SKM-1 (cell line): ENCODE measurements around the gene GUK1.
A peak's percentile ranks its signal among the peaks of the same experiment; 100 is the strongest.
"Not testable (repeated sequence)": the region's sequence is repeated elsewhere in the genome, so short reads cannot be mapped to it uniquely, and the experiment has no call there.

Experiments used
- DNase-seq: peaks from one replicate; lab custom pipeline; 2025; ENCODE audit not compliant: unreplicated experiment; lab: John Stamatoyannopoulos, UW

The GUK1 gene

DNA sequence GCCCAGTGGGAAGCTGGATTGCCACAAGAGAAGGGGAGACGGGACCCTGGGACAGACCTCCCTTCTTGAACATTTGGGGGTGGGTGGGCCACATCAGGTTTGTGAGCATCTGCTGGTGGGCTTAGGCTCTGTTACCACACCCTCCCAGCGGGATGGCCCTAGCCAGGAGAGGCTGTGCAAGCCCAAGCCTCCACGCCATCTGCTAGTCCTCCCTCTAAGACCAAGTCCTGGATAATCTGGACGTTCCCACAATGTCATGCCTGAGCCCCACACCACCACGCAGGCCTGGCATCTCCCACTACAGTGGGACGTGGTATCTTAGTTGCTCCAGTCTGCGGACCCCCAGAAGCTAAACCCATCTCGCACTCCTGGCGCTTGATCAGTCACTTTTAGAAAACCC is 21.8 kb downstream of the GUK1 start:
- DNase-seq = no peak

GRCh38 chr1:228162286-228163006 is 22.4 kb downstream of the GUK1 start:
- DNase-seq = no peak

GRCh38 chr1:228163007-228163753 is 23.1 kb downstream of the GUK1 start:
- DNase-seq = no peak

- no peak for DNase-seq
These were observed 23.9 kb downstream of the GUK1 start for GRCh38 chr1:228163776-228164519.

DNA sequence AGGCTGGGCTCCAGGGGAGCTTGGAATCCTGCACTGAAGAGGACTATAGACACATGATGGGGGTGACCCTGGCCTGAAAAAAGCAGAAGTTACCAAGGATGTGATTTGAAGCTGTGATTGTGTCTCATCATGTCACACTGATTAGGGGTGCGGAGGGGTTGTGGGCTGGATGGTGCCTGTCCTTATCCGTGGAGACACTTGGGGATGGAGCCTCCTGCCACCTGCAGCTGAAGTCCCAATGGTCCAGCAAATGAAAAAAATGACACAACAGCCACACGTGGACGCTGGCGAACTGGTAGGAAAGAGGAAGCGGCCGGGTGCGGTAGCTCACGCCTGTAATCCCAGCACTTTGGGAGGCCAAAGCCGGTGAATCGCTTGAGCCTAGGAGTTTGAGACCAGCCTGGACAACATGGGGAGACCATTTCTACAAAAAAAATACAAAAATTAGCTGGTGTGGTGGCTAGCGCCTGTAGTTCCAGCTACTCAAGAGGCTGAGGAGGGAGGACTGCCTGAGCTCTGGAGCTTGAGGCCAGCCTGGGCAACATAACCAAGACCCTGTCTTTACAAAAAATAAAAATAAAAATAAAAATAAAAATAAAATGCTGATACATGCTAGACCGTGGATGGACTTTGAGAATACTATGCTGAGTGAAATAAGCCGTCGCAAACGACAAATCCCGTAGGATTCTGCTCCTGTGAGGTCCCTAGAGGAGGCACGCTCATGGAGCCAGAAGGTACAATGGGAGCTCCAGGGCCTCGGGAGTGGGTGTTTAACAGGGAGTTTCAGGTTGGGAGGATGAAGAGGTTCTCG is 24.7 kb downstream of the GUK1 start:
- peak; percentile 85 for DNase-seq

DNA sequence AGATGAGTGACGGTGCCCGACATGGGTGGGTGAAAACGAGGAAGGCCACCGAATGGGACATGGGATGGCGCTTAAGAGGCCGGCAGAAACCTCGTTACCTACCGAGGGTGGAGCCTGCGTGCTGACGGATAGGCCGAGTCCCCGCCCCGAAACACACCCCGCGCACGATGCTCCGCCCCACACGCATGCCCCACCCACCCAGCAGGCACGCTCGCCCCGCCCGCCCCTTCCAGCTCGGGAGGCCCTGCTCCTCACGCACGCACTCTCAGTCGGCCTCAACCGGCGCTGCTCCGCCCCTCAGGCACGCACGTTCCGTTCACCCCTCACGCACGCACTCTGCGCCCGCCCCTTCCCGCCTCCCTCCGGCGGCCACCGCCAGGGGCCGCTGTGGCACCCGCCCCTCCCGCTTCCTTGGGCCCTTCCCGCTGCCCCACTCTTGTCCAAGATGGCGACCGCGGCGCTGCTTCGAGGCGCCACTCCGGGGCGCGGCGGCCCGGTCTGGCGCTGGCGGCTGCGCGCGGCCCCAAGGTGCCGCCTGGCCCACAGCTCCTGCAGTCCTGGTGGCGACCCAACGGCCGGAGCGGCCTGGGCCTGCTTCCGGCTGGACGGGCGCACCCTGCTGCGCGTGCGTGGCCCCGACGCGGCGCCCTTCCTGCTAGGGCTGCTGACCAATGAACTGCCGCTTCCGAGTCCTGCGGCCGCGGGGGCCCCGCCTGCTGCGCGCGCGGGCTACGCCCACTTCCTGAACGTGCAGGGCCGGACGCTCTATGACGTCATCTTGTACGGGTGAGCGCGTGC is 25.5 kb downstream of the GUK1 start, which contains the start of gene IBA57:
Gene IBA57, plus strand, starts transcription at position 433 of the 798 bp plus-strand sequence. Its CDS starts 13 bp downstream, at position 446.
- peak; percentile 99 for DNase-seq

- DNase-seq = peak; percentile 41
These were observed 26.3 kb downstream of the GUK1 start for GRCh38 chr1:228166170-228166936.

GRCh38 chr1:228168563-228169270 is 28.6 kb downstream of the GUK1 start:
- DNase-seq = no peak

DNA sequence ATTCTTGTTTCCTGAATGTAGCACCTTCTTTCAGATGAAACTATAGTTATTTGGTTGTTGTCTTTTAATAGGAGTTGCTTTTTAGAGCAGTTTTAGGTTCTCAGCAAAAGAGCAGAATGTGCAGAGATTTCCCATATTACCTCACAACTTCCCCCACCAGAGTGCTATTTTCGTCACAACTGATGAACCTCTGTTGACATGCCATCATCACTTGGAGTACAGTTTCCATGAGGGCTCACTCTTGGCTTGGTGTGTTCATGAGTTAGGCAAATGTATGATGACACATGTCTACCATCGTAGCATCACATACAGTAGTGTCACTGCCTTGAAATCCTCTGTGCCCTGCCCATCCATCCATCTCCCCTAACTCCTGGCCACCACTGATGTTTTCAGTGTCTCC is 29.3 kb downstream of the GUK1 start:
- DNase-seq = no peak

GRCh38 chr1:228170666-228171065 is 30.6 kb downstream of the GUK1 start:
- no peak for DNase-seq

DNA sequence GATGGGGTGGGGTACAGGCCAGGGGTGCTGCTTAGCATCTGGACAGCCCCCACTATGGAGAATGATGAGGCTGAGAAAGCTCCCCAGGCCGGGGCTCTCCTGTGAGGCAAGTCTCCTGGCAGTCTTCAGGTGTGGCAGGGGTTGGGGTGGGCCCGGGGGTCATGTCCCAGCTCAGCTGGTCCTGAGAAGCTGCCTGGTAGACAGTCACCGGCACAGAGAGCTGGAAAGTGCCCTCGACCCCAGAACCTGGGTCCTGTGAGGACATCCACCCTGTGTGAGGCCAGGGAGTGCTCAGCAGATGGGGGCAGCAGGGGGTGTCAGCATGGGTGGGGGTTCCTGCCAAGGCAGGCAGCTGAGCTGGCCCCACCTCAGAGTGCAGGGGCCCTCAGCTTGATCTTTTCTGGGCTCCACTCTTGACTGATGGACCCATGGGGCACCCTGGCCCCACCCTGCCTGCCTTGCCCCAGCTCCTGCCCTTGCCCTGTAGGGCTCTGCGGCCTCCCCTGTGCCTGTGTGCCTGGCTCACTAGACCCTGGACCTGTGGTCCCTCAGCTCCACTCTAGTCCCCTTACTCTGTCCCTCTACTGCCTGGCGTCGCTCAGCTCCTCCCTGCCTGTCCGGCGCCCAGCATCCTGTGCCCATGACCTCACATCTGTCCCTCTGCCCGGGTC is 31.3 kb downstream of the GUK1 start:
- DNase-seq = no peak

GRCh38 chr1:228172591-228173527 is 32.8 kb downstream of the GUK1 start:
- no peak for DNase-seq

GRCh38 chr1:228173528-228174481 is 33.7 kb downstream of the GUK1 start:
- not testable (repeated sequence) for DNase-seq

DNA sequence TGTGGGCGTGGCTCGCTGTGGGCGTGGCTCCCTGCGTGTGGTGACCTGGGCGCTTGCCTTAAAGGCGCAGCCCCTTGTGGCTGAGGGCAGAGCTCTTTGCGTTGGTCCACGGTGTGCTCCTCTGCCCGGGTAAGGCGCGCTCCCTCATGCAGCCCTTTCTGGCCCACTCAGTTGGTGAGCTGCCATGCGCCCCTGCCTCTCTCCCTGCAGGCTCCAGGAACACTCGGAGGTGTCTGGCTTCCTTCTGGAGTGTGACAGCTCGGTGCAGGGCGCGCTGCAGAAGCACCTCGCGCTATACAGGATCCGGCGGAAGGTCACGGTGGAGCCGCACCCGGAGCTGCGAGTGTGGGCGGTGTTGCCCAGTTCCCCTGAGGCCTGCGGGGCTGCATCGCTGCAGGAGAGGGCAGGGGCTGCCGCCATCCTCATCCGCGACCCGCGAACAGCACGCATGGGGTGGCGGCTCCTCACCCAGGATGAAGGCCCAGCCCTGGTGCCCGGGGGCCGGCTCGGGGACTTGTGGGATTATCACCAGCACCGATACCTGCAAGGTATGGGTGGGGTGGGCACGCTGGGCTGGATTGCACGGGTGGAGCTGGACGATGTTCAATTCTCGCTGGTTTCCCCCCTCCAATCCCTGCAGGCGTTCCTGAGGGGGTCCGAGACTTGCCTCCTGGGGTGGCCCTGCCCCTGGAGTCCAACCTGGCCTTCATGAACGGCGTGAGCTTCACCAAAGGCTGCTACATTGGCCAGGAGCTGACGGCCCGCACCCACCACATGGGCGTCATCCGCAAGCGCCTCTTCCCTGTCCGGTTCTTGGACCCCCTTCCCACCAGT is 34.6 kb downstream of the GUK1 start:
- peak; percentile 13 for DNase-seq
